Liver (tissue), 3 donors: ENCODE data around the gene KCNQ1.

Experiments
- ATF3 ChIP-seq: IDR thresholded peaks from 2 replicates; pipeline ENCODE4 v1.6.1; 2016; ENCODE audit warnings: antibody characterized with exemption
- CTCF ChIP-seq: fragments of 150-350 bp; IDR thresholded peaks from 2 replicates; pipeline ENCODE4 v1.5.1; 2017; ENCODE audit warnings: improper control_type of control experiment, low read depth, low read length; ENCODE audit not compliant: missing input control
- EGR1 ChIP-seq, 2 donors: IDR thresholded peaks; 2 replicates each; pipeline ENCODE4 v1.6.1; 2016 to 2018; ENCODE audit warnings: antibody characterized with exemption in 2 of 2, low read depth in 2 of 2
- FOXA1 ChIP-seq: IDR thresholded peaks from 2 replicates; pipeline ENCODE4 v1.6.1; 2016; ENCODE audit warnings: antibody characterized with exemption
- FOXA2 ChIP-seq: IDR thresholded peaks from 2 replicates; pipeline ENCODE4 v1.6.1; 2016; ENCODE audit warnings: antibody characterized with exemption
- GABPA ChIP-seq, 2 donors: IDR thresholded peaks in 1 of 2; conservative IDR thresholded peaks in 1 of 2; 2 replicates each; pipeline ENCODE4 v1.6.1; 2016; ENCODE audit warnings: antibody characterized with exemption in 2 of 2, mild to moderate bottlenecking in 1 of 2, moderate library complexity in 1 of 2
- MAX ChIP-seq: IDR thresholded peaks from 2 replicates; pipeline ENCODE4 v1.6.1; 2016; ENCODE audit warnings: antibody characterized with exemption
- RAD21 ChIP-seq, 2 donors: IDR thresholded peaks; 2 replicates each; pipeline ENCODE4 v1.6.1; 2016; ENCODE audit warnings: antibody characterized with exemption in 2 of 2, mild to moderate bottlenecking in 2 of 2
- REST ChIP-seq: IDR thresholded peaks from 2 replicates; pipeline ENCODE4 v1.6.1; 2016; ENCODE audit warnings: antibody characterized with exemption, mild to moderate bottlenecking
- RXRA ChIP-seq, 2 donors: IDR thresholded peaks; 2 replicates each; pipeline ENCODE4 v1.6.1; 2017 to 2018; ENCODE audit warnings: antibody characterized with exemption in 2 of 2, mild to moderate bottlenecking in 1 of 2
- SP1 ChIP-seq: IDR thresholded peaks from 2 replicates; pipeline ENCODE4 v1.6.1; 2018; ENCODE audit warnings: antibody characterized with exemption, mild to moderate bottlenecking
- TAF1 ChIP-seq: conservative IDR thresholded peaks from 2 replicates; pipeline ENCODE4 v1.6.1; 2016; ENCODE audit warnings: antibody characterized with exemption, mild to moderate bottlenecking
- ZBTB33 ChIP-seq: IDR thresholded peaks from 2 replicates; pipeline ENCODE4 v1.6.1; 2016; ENCODE audit warnings: antibody characterized with exemption
- donor health status: healthy.
- donor health status: healthy.

- no peak for TF ChIP-seq CTCF
- TF ChIP-seq EGR1 (IDR thresholded peaks at IDR 0.05; ENCODE audit: low read depth in 2 of 2) = no peak
- TF ChIP-seq FOXA2 = no peak
- no peak for TF ChIP-seq MAX
- TF ChIP-seq REST = no peak
- TF ChIP-seq RAD21 (IDR thresholded peaks at IDR 0.05) = no peak
- TF ChIP-seq TAF1 = no peak
- no peak for TF ChIP-seq ATF3
- no peak for TF ChIP-seq GABPA (IDR thresholded peaks at IDR 0.05 in 1 of 2, conservative IDR thresholded peaks at IDR 0.05 in 1 of 2)
- no peak for TF ChIP-seq SP1
- no peak for TF ChIP-seq ZBTB33
- TF ChIP-seq FOXA1 = no peak
- no peak for TF ChIP-seq RXRA (IDR thresholded peaks at IDR 0.05)
Measured at GRCh38 chr11:2474059-2474901, 29.5 kb downstream of the KCNQ1 start.
